ENCODE data around the gene TOR1AIP2. TPM values are rescaled to one million over a fixed set of nuclear protein-coding genes. Genes with fewer than 3 reads are reported as not detected.

TOR1AIP2 gene
- total RNA-seq, 2 experiments from 2014 or later: 31.0 to 49.9 TPM

DNA sequence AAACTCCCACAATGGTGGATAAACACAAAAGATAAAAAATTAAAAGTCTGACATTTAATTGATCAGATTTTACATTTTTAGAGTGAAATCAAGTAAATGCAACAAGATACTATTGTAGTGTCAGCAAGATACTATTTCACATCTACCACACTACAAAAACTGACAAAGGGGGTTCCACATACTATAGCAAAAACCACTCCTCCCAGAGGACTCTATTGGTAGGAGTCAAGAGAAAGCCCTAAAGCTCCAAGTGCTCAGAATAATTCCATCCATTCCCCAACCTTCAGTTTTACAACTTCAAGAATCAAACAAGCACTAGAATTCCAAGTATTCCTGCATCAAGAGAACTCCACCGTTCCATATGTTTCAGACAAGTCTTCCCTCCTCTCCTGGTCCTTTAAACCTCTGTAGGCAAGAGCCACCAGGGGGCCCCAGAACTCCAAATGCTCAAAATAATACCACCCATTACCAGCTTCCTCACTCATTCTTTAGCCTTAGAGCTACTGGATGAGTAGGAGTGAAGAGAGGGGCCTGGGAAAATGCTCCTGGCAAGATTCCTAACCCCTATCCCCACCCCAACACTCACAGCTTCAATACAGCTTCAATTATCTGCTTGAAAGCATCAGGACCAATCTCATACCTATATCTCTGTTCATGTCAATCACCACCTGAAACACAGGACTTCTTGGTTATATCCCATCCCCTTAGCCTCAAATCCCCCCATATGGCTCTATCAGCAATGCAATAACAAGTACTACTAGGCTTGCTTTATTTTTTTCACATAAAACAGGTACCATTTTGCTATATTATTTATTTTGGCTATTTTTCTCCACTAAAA is 9.9 kb downstream of the TOR1AIP2 start:
- intact Hi-C loops (cut with micrococcal nuclease; ENCODE audit: unreplicated experiment): loop anchor here (1.0 to 2.0 kb wide), 2 partner anchors 301 to 312 kb away; no protein-coding TSS in a partner anchor
- no peaks in the 10 kb centered on the region for H3K9me3 ChIP-seq (ENCODE audit: low read length)
- peaks cover 15% of the 10 kb centered on the region; the same call in 1 of the 2 replicates for H4K20me1 ChIP-seq (ENCODE audit: insufficient read depth, low read length)
- H3K4me1 ChIP-seq (ENCODE audit: insufficient read depth, low read length, poor library complexity, severe bottlenecking): peaks cover 20% of the 10 kb centered on the region
- H3K4me2 ChIP-seq (ENCODE audit: low read length): no peak overlapping the region
- TF ChIP-seq, protein P1, sequence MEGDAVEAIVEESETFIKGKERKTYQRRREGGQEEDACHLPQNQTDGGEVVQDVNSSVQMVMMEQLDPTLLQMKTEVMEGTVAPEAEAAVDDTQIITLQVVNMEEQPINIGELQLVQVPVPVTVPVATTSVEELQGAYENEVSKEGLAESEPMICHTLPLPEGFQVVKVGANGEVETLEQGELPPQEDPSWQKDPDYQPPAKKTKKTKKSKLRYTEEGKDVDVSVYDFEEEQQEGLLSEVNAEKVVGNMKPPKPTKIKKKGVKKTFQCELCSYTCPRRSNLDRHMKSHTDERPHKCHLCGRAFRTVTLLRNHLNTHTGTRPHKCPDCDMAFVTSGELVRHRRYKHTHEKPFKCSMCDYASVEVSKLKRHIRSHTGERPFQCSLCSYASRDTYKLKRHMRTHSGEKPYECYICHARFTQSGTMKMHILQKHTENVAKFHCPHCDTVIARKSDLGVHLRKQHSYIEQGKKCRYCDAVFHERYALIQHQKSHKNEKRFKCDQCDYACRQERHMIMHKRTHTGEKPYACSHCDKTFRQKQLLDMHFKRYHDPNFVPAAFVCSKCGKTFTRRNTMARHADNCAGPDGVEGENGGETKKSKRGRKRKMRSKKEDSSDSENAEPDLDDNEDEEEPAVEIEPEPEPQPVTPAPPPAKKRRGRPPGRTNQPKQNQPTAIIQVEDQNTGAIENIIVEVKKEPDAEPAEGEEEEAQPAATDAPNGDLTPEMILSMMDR (conservative IDR thresholded peaks at IDR 0.05; ENCODE audit: low read length): peak; percentile 94
- TF ChIP-seq EZH2phosphoT487 (IDR thresholded peaks at IDR 0.05; ENCODE audit: borderline replicate concordance, low read depth, low read length): no peak
- H3K79me2 ChIP-seq (ENCODE audit: insufficient read depth, low read depth, low read length): peaks cover 32% of the 10 kb centered on the region
- CTCF ChIA-PET (ENCODE audit: unreplicated experiment): interaction anchor here (0.6 kb wide), 1 partner anchor 192 kb away, joined by 4 read pairs; no protein-coding TSS in a partner anchor
- no peak overlapping the region for H2AFZ ChIP-seq (ENCODE audit: low read length)
- H3K9me2 ChIP-seq (ENCODE audit: insufficient read depth, low read length): no peaks in the 10 kb centered on the region
- H3K4me3 ChIP-seq (ENCODE audit: low read depth, low read length, poor library complexity, severe bottlenecking): no peak overlapping the region
- no peak overlapping the region for H3K27ac ChIP-seq (ENCODE audit: low read depth, low read length, poor library complexity, severe bottlenecking)
- POLR2A ChIA-PET: interaction anchor here (0.6 to 2.0 kb wide), 2 partner anchors 9 to 142 kb away, joined by 3 to 7 read pairs; no protein-coding TSS in a partner anchor
- peak; percentile 64 for DNase-seq (ENCODE audit: low spot score)
- BruUV-seq (replicated peaks): no TSS peak
- H3K36me3 ChIP-seq (ENCODE audit: insufficient read depth, low read length): peaks cover 81% of the 10 kb centered on the region

DNA sequence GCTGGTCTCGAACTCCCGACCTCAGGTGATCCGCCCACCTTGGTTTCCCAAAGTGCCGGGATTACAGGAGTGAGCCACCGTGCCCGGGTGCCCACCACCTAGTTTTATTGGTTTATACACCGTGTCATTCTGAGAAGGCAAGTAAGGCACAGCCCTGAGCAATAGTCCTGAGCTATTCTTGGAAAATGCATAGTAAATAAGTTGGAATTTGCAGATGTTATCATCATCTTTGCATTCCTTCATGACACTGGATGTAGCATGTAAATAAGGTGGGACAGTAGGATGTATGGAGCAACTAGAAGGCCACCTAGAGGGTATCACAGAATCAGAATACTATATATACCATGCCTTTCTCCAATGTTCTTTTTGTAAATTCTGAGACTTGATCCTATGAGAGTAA is 11.0 kb downstream of the TOR1AIP2 start:
- no TSS peak for BruUV-seq (replicated peaks)
- ChIA-PET POLR2A (interaction anchor here (0.6 to 2.0 kb wide), 2 partner anchors 10 to 531 kb away, joined by 3 to 7 read pairs; no protein-coding TSS in a partner anchor), CTCF (ENCODE audit: unreplicated experiment) (interaction anchor here (0.6 to 1.2 kb wide), 2 partner anchors 122 to 313 kb away, joined by 4 to 6 read pairs; no protein-coding TSS in a partner anchor)
- Histone ChIP-seq H3K9me3 (ENCODE audit: low read length) (no peaks in the 10 kb centered on the region), H3K27ac (ENCODE audit: low read depth, low read length, poor library complexity, severe bottlenecking) (no peak overlapping the region), H3K4me2 (ENCODE audit: low read length) (no peak overlapping the region), H2AFZ (ENCODE audit: low read length) (no peak overlapping the region), H3K9me2 (ENCODE audit: insufficient read depth, low read length) (no peaks in the 10 kb centered on the region), H3K36me3 (ENCODE audit: insufficient read depth, low read length) (peaks cover 85% of the 10 kb centered on the region), H3K4me3 (ENCODE audit: low read depth, low read length, poor library complexity, severe bottlenecking) (no peak overlapping the region), H4K20me1 (ENCODE audit: insufficient read depth, low read length) (peaks cover 9% of the 10 kb centered on the region; the same call in 1 of the 2 replicates), H3K79me2 (ENCODE audit: insufficient read depth, low read depth, low read length) (peaks cover 21% of the 10 kb centered on the region; the same call in 1 of the 2 replicates), H3K4me1 (ENCODE audit: insufficient read depth, low read length, poor library complexity, severe bottlenecking) (peaks cover 9% of the 10 kb centered on the region)
- intact Hi-C loops (cut with micrococcal nuclease; ENCODE audit: unreplicated experiment): loop anchor here (1.0 to 2.0 kb wide), 2 partner anchors 302 to 313 kb away; no protein-coding TSS in a partner anchor
- TF ChIP-seq, protein P1 (conservative IDR thresholded peaks at IDR 0.05; ENCODE audit: low read length): no peak
- TF ChIP-seq EZH2phosphoT487 (IDR thresholded peaks at IDR 0.05; ENCODE audit: borderline replicate concordance, low read depth, low read length): no peak
- no peak for DNase-seq (ENCODE audit: low spot score)
